Measurements from ENCODE around the gene FAM53B.
"Not testable (repeated sequence)": the region's sequence is repeated elsewhere in the genome, so short reads cannot be mapped to it uniquely, and the experiment has no call there.

DNA sequence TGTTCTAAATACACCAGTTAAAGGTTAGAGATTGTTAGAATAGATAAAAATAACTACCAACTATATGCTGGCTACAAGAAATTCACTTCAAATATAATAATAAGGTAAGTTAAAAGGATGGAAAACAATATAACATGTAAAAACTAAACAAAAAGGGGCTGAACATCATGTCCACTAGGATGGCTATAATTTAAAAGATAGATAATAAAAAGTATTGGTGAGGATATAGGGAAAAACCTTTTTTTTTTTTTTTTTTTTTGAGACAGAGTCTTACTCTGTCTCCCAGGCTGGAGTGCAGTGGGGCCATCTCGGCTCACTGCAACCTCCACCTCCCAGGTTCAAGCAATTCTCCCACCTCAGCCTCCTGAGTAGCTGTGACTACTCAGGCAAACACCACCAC, 38.7 kb upstream of the FAM53B start:
- not testable (repeated sequence) for TF ChIP-seq POLR2A (IDR thresholded peaks at IDR 0.05; ENCODE audit: low read length); GATA1 (IDR thresholded peaks at IDR 0.05; ENCODE audit: low read depth, low read length)

Measured in erythroblast (primary cell).